ENCODE data around the gene CPED1.
A peak's percentile ranks its signal among the peaks of the same experiment; 100 is the strongest.
"Not testable (repeated sequence)": the region's sequence is repeated elsewhere in the genome, so short reads cannot be mapped to it uniquely, and the experiment has no call there.

The CPED1 gene

DNA sequence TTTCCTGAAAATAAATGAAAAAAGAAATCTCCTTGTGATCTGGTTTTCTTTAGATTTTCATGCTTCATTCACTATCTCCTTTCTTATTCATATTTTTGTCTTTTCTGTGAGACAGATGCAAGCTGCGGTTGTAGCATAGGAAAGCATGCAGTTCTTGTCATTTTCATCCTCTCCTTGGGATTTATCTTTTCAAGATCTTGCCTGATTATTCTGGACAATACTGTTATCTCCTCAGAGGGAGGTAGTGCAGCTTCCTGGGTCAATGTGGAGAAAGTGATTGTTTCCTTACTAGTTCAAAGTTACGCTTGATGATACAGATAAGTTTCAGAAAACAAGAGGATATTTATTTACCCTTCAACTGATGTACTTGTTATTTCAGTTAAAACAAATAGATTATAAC is 114.6 kb downstream of the CPED1 start:
- DNase-seq = no peak

DNA sequence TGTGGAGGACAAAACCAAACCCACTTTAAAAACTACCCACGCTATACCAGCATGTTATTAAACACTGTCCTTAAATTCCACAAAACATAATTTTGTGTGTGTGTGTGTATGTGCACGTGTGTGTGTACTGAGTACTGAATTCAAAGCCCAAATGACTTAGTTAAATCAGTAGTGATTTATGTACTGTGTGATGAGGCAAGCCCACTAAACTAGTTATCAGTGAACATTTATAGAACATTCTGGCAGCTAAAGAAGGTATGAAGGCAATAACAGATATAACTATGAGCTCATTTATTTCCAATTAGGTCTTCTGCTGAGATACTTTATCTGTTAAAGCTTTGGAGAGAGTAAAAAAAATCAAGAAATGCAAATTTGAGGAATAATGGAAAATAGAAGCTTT is 115.1 kb downstream of the CPED1 start:
- DNase-seq = no peak

DNA sequence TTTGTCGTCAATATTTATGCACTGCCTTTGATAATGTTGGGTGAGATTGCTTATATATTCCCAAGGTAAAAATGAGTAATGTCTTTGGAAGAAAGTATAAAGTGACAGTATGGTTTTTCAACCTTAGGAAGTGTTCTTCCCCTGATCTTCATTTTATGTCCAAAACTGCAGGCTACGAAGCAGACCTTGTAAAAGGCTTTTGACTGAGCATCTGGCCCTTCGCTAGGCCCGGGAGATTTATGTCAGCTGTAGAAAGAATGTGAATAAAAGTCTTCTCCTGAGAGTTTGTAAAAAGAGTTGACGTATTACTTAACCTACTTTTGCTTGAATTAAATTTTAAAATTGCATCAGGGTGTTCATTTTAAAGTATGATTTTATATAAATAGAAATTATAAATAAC is 116.8 kb downstream of the CPED1 start:
- DNase-seq = no peak

GRCh38 chr7:121107923-121108498 is 119.5 kb downstream of the CPED1 start:
- peak; percentile 24 for DNase-seq

DNA sequence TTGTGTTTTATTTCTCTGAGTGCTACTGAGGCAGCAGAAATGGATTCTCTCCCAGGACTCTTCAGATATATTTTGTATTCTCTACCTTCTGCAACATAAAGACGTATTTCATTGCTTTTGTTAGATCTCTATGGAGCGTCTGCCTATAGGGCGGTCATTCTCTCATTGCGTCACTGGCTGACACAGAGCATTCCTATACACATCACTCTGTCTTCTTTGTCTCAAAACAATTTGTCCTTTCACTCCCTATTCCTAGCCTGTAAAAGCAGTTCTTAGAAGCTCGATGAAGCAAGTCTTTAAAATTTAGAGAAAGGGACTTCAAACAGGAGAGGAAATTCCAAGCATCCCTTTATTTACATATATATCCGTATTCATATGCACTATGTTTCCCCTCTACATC is 120.6 kb downstream of the CPED1 start:
- no peak for DNase-seq

DNA sequence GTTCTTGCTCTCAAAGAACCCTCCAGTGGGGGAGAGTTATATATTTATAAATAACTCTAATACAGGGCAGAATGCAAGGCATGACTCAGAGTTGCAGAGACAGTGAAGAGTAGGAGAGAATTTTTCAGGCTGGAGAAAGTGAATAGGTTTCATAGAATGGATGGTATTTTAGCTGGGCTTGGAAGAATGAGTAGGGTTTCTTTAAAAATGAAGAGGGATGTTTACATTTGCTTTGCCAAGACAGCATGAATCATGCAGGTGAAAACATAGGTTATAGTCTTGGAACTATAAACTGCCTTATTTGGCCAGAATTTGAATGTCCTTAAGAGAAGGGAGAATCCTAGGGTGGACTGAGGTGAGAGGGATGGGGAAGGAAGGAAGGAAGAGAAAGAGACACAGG is 124.8 kb downstream of the CPED1 start:
- DNase-seq = no peak

DNA sequence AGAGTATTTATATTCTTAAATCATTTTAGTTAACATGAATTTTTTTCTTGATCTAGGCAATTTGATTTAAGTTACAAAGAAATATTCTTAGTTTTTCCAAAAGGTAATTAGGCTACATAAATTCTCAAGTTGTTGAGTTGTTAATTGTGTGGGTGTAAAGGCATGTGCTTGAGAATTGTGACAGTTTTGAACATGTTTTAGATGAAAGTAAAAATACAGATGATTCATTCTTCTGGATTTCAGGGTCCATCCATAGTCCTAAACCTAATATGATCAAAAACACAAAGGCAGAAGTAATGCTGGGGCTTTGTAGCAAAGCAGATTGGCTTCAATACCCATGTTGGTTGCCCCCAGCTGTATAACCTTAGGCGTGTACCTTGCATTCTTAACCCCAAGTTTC is 127.9 kb downstream of the CPED1 start:
- DNase-seq = no peak

GRCh38 chr7:121119047-121119446 is 130.5 kb downstream of the CPED1 start:
- no peak for DNase-seq

DNA sequence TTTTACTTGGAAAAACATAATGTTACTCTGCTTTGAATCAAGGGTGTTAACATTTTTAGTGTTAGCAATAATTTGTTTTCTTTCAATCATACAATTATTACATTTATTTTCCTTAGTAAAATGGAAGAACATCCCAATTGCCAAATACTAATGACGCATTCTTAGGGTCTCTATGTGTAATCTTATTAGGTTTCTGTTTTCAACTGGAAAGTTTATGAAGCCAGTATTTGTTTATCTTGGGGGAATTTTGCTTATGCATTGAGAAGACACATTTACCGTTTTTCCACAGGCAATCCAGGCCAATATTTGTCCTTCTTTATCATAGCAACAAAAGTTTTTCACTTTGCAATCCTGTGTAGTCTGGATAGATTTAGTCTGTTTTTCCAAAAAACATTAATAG is 134.5 kb downstream of the CPED1 start:
- no peak for DNase-seq

DNA sequence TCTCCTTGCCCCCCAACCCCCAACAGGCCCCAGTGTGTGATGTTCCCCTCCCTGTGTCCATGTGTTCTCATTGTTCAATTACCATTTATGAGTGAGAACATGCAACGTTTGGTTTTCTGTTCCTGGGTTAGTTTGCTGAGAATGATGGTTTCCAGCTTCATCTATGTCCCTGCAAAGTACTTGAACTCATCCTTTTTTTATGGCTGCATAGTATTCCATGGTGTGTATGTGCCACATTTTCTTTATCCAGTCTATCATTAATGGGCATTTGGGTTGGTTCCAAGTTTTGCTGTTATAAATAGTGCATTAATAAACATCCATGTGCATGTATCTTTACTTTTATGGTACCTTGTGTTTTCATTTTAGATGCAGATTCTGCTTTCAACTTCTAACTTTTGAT is 136.9 kb downstream of the CPED1 start:
- DNase-seq = not testable (repeated sequence)

DNA sequence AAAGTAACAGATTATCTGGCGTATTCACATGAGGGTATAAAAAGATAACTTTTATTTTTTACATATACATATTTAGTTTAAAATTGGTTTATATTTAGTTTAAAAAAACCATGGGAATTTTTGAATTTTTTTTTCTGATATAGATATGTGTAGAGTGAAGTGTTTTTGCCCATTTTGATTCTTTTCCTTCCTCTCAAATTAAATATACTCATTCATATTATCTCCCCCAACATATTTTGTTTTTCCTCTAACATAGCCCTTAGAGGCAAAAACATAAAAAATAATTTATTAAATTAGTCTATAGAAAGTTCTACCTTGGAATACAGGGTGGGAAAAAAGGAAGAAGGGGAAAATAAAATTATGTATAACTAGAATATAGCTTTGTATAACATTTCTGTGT is 137.7 kb downstream of the CPED1 start:
- no peak for DNase-seq

GRCh38 chr7:121126801-121127534 is 138.5 kb downstream of the CPED1 start:
- peak; percentile 34 for DNase-seq

GRCh38 chr7:121132940-121133339 is 144.4 kb downstream of the CPED1 start:
- no peak for DNase-seq

- DNase-seq = no peak
Observed at GRCh38 chr7:121133444-121133843, 144.9 kb downstream of the CPED1 start.

GRCh38 chr7:121137580-121137979 is 149.1 kb downstream of the CPED1 start:
- no peak for DNase-seq

DNA sequence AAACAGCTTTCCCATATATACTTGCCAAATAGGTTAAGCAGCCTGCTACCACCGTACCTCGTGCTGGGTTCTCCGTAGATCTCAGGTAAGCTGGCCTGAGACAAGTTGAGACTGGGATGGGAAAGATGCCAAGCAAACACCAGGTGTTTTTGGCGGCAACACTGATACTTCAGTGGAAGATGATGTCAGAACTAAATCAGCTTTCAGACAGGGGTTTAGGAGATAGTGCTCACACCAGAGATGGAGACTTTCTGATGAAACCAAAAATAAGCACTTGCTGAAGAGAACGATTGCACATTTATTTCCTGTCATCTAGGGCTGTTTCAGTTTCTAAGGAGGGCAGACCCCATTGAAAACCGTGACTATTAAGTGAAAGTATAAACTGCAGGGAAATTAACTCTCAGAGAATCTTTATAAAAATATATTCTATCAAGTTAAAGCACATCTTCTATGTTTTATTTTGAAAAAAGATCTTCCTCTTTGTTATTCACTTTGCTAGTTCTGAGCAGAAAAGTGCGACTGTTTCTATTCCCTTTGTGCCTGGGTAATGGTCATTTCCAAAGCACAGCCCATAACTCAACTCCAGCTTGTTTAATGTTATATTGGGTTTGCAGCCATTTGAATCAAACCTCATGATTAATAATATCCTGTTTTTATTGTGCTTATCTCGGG is 149.9 kb downstream of the CPED1 start:
- DNase-seq = no peak

DNA sequence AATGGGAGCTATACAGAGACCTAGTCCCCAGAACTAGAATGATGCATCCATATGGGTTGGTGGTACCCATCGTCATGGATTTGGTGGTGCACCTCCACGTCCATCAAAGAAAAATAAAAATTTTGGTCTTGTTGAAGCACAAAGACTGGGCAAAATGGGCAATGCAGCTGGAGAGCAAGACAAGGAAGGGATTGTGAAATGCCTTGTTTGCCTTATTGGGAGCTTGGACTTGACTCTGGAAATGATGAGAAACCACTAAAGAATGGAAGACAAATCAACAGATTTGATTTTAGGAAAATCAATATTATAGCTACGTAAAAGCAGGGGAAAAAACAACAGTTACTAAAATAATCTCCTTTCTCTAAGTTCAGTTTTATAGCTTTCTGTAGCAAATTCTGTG is 150.9 kb downstream of the CPED1 start:
- DNase-seq = no peak

- no peak for DNase-seq
Observed at GRCh38 chr7:121140790-121141189, 152.3 kb downstream of the CPED1 start.

- DNase-seq = no peak
Observed at GRCh38 chr7:121151774-121152221, 163.3 kb downstream of the CPED1 start.

DNA sequence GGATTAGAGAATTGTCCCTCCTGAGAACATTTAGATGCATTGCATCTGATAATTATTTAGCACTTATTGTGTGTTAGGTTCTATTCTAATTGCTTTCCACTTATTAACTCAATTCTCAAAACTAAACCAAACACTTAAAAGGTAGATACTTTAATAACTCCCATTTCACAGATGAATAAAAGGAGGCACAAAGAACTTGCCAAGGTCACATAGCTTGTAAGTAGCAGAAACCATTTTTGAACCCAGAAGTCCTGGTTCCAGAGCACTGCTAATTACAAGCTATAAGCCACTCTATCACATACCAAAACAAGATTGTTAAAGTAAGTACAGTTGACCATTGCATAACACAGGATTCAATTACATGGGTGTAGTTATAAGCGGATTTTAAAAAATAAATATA is 164.9 kb downstream of the CPED1 start:
- no peak for DNase-seq

DNA sequence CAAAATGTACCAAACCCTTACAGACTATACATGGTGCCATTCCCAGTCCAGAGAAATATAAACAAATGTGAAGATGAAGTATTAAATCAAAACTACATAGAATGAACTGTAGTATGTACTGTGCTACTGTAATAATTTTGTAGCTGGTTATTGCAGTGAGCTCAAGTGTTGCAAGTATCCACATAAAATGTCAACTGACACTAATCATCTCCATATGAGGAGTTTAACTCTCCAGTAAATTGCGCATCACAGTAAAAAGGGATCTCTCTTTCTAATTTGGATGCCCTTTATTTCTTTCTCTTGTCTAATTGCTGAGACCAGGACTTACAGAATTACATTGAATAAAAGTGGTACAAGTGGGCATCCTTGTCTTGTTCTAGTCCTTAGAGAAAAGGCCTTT is 165.5 kb downstream of the CPED1 start:
- DNase-seq = no peak

GRCh38 chr7:121156825-121157224 is 168.3 kb downstream of the CPED1 start:
- no peak for DNase-seq

DNA sequence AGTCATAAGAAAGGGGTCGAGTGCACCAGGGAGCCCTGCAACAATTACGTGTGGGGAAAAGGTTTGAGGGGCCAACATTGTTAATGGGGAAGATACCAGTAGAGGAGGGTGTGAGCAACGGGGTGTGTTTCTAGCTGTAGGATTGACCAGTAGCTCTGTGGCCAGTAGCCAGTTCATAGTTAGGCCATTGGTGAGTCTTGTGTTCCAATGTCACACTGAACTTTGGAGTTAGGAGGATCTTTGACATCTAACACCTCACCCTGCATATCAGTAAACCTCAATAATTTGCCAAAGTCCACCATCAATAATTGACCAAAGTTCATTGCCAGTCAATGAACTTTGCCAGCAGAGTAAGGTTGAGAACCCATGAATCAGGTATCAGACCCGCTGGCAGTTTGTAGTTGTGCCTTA is 168.8 kb downstream of the CPED1 start:
- no peak for DNase-seq

DNA sequence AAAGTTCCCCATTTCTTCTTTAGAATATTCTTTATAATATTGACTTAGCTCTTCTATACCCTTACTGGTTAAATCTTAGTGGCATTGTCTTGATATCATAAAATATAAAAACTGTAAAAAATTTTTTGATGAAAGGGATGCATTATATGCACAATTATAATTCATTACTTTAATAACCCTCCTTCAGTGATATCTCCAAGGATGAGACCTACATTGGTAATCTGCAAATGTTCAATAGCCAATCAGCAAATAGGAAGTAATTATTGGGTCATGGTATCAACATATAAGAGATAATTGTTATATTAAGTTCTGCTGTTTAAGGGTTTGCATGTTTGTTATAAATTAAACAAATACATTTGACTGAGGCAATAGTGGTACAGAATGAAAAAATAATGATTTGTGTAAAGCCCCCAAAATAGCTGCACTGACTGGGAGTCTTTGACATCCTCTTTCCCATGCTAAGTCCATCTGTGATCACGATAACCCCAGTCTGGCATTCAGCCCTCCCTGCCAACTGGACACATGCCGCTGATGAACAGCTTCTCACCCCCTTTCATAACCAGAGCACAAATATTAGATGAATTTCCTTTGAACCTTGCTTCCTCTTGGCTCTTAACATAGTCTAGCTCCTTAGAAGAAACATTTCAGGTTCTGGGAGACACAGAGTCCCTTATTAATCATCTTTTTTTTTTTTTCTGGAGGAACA is 169.5 kb downstream of the CPED1 start:
- DNase-seq = no peak

Data from NCI-H446 treated with DMSO at 0.1 percent for 48 hours (cell line).